T-helper 2 cell treated with Interferon-gamma antibody and Interleukin-4, amounts not matched to agents 5 μg/mL and 100 μg/mL, for 36 hours (primary cell): ENCODE measurements around the gene ELOVL1.

ENCODE experiments used
- DNase-seq: peaks from one replicate; pipeline ENCODE4 v3.0.0; 2021; ENCODE audit warnings: low spot score
- H3K27ac Mint-ChIP-seq: one replicate; pipeline ENCODE4 v1.8.0; 2021; ENCODE audit warnings: mild to moderate bottlenecking, mixed read lengths
- H3K27me3 Mint-ChIP-seq: one replicate; pipeline ENCODE4 v1.8.0; 2021; ENCODE audit warnings: low read depth, mixed read lengths
- H3K36me3 Mint-ChIP-seq: one replicate; pipeline ENCODE4 v1.8.0; 2021; ENCODE audit warnings: low read depth, mixed read lengths
- H3K4me1 Mint-ChIP-seq: one replicate; pipeline ENCODE4 v1.8.0; 2021; ENCODE audit warnings: low read depth, mixed read lengths
- H3K4me3 Mint-ChIP-seq: one replicate; pipeline ENCODE4 v1.8.0; 2022; ENCODE audit warnings: mild to moderate bottlenecking, moderate library complexity, mixed read lengths
- H3K9me3 Mint-ChIP-seq: one replicate; pipeline ENCODE4 v1.8.0; 2021; ENCODE audit warnings: mixed read lengths

The ELOVL1 gene

GRCh38 chr1:43389326-43390313 is 21.8 kb upstream of the ELOVL1 start, which contains the start of the genes MED8 and SZT2:
MED8 (minus strand) TSS chr1:43389800; CDS start chr1:43389764, 36 bp downstream.
SZT2 (plus strand) TSS chr1:43389899; CDS start chr1:43389969, 70 bp downstream.
- Mint-ChIP-seq H3K27me3 (no peaks in the 10 kb centered on the region), H3K27ac (peak within 1 kb of the TSS; percentile 92), H3K9me3 (no peaks in the 10 kb centered on the region), H3K36me3 (peaks cover 32% of the 10 kb centered on the region), H3K4me1 (peaks cover 26% of the 10 kb centered on the region), H3K4me3 (peak within 1 kb of the TSS; percentile 99)
- peak; percentile 94 for DNase-seq

- peaks cover 37% of the 10 kb centered on the region for H3K36me3 Mint-ChIP-seq
- peaks cover 26% of the 10 kb centered on the region for H3K4me1 Mint-ChIP-seq
- no peak for DNase-seq
- H3K4me3 Mint-ChIP-seq = peak overlapping the region; percentile 99
- no peaks in the 10 kb centered on the region for H3K9me3 Mint-ChIP-seq
- no peaks in the 10 kb centered on the region for H3K27me3 Mint-ChIP-seq
- peak overlapping the region; percentile 92 for H3K27ac Mint-ChIP-seq
Measured at GRCh38 chr1:43388613-43389012, 20.8 kb upstream of the ELOVL1 start.

- Mint-ChIP-seq H3K4me1 (peaks cover 26% of the 10 kb centered on the region), H3K27me3 (no peaks in the 10 kb centered on the region), H3K36me3 (peaks cover 42% of the 10 kb centered on the region), H3K9me3 (no peaks in the 10 kb centered on the region), H3K4me3 (peak overlapping the region; percentile 99), H3K27ac (peak overlapping the region; percentile 92)
- DNase-seq = no peak
Measured at GRCh38 chr1:43387976-43388599, 20.3 kb upstream of the ELOVL1 start.

GRCh38 chr1:43386676-43387075 is 18.9 kb upstream of the ELOVL1 start:
- H3K27ac Mint-ChIP-seq = no peak overlapping the region
- no peak overlapping the region for H3K4me3 Mint-ChIP-seq
- H3K36me3 Mint-ChIP-seq = peaks cover 49% of the 10 kb centered on the region

DNA sequence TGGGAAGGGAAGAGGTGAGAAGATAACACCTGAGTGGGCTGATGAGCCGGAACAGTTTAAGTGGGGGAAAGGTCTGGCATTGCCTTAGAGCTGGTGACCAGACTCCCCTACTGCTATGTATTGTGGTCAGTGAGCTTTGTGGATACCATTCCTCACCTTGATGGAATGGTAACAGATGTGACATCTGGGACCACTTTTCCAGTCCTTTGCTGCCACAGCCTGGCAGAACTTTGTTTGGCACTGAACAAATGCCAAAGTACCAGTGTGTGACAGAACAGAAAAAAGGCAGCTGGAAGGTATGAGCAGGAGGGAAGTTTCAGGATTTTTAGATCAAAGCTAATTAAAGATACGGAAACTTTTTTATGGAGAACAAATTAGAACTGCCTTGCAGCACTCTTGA is 15.6 kb upstream of the ELOVL1 start:
- Mint-ChIP-seq H3K4me1 (peaks cover 5% of the 10 kb centered on the region), H3K27me3 (no peaks in the 10 kb centered on the region), H3K9me3 (no peaks in the 10 kb centered on the region), H3K36me3 (peaks cover 56% of the 10 kb centered on the region), H3K4me3 (no peak overlapping the region), H3K27ac (no peak overlapping the region)
- no peak for DNase-seq

More at GRCh38 chr1:43386676-43387075, 18.9 kb upstream of the ELOVL1 start:
- no peak for DNase-seq
- Mint-ChIP-seq H3K27me3 (no peaks in the 10 kb centered on the region), H3K9me3 (no peaks in the 10 kb centered on the region), H3K4me1 (peaks cover 22% of the 10 kb centered on the region)

DNA sequence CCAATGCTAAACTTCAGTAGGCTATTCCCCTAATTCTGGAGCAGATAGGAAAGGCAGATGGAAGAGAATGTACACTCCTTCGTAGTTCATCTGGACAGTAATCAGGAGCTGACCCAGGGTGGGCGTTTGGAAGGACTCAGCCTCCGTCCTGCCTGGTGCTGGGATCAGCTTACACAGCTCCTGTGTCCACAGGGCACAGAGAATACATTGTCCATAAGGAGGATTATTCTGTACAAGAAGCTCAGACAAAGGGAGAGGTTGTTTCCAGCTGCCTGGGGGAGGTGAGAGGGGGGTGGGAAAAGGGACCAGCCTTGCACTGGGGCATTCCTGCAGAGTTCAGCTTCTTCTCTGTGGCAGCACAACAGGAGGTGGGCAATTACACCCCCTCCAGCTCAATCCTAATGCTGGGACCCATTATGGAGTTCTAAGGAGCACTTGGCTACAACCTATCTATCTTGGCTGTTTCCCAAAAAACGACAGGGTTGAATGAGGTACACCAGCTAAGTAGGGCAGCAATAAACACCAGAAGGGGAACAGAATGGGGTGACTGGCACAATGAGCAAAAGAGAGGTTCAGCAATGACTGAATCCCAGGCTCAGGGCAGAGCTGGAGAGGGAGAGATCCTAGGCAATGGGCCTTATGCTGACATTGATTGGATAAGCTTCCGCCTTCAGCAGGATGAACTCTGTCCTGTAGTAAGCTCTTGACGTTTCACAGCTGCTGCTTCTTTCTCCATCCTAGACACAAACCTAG is 14.4 kb upstream of the ELOVL1 start:
- DNase-seq = no peak
- H3K36me3 Mint-ChIP-seq = peaks cover 50% of the 10 kb centered on the region
- peaks cover 1% of the 10 kb centered on the region for H3K4me1 Mint-ChIP-seq
- H3K27ac Mint-ChIP-seq = no peak overlapping the region
- no peak overlapping the region for H3K4me3 Mint-ChIP-seq
- no peaks in the 10 kb centered on the region for H3K9me3 Mint-ChIP-seq
- no peaks in the 10 kb centered on the region for H3K27me3 Mint-ChIP-seq

DNA sequence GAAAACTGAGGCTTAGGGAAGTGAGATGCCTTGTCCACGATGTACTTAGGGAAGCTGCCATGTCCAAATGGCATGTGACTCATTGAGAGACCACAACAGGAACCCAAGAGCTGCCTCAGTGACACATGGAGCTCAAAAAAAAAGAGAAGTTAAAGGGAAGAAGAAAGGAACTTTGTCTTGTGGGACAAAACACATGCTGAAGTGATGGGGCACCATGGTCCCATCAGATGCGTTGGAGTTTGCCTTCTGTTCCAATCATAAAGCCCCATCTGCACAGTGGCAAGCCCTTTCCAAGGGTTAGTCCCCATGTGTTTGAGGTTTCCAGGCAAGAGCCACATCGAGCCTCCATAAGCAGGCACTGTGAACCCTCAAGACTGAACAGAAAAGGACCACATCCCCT is 13.8 kb upstream of the ELOVL1 start:
- Mint-ChIP-seq H3K4me1 (peaks cover 1% of the 10 kb centered on the region), H3K9me3 (no peaks in the 10 kb centered on the region), H3K27me3 (no peaks in the 10 kb centered on the region), H3K4me3 (no peak overlapping the region), H3K27ac (no peak overlapping the region), H3K36me3 (peaks cover 44% of the 10 kb centered on the region)
- no peak for DNase-seq

GRCh38 chr1:43379476-43379875 is 11.7 kb upstream of the ELOVL1 start:
- Mint-ChIP-seq H3K27ac (no peak overlapping the region), H3K27me3 (no peaks in the 10 kb centered on the region), H3K4me3 (no peak overlapping the region), H3K36me3 (peaks cover 30% of the 10 kb centered on the region), H3K9me3 (no peaks in the 10 kb centered on the region), H3K4me1 (peaks cover 1% of the 10 kb centered on the region)
- no peak for DNase-seq

DNA sequence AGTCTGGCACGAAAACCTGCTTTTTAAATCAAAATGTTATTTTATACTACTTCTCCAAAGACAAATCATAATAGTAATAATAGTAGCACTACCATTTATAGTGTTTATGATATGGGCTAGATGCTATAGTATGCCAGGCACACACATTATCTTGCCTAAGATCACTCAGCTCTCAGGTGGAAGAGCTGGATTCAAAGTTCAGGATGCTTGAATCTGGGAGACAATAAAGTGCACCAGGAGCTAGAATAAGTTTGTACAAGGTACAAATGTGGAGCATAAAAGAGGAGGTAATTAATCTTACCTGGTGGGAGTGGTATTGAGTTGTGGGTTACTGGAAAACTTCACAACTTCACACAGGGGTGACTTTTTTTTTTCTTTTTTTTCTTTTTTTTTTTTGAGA is 10.0 kb upstream of the ELOVL1 start:
- no peak overlapping the region for H3K27ac Mint-ChIP-seq
- no peak for DNase-seq

DNA sequence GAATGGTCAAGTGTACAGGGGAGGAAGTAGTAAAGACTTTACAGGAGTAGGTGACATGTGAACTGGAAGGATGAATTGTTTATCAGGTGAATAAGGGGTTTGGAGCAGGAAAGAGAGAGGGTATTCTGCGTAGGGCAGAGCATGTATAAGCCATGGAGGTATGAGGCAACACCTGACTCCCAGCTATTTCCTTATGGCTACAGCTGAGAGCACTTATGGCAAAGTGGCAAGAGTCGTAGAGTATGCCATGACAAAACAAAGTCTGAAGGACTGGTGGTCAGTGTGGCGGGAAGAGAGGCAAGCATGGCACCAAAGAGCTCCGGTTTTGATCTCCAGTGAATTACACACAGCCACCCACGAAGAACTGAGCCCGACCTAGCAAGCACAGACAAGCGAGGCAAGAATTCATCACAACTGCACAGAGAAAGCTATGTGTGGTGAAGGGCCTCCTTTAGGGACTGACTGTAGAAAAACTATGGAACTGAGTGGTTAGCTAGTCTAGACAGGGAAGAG is 9.0 kb upstream of the ELOVL1 start:
- peaks cover 15% of the 10 kb centered on the region for H3K36me3 Mint-ChIP-seq
- no peak overlapping the region for H3K4me3 Mint-ChIP-seq

More for the DNA sequence above, 10.0 kb upstream of the ELOVL1 start:
- peaks cover 1% of the 10 kb centered on the region for H3K4me1 Mint-ChIP-seq
- peaks cover 18% of the 10 kb centered on the region for H3K36me3 Mint-ChIP-seq
- H3K4me3 Mint-ChIP-seq = no peak overlapping the region
- no peaks in the 10 kb centered on the region for H3K9me3 Mint-ChIP-seq
- H3K27me3 Mint-ChIP-seq = no peaks in the 10 kb centered on the region

GRCh38 chr1:43373066-43373940 is 5.5 kb upstream of the ELOVL1 start:
- Mint-ChIP-seq H3K4me1 (peaks cover 11% of the 10 kb centered on the region), H3K27me3 (no peaks in the 10 kb centered on the region), H3K36me3 (peaks cover 7% of the 10 kb centered on the region), H3K27ac (no peak overlapping the region), H3K4me3 (no peak overlapping the region), H3K9me3 (no peaks in the 10 kb centered on the region)
- no peak for DNase-seq

More for the DNA sequence above, 9.0 kb upstream of the ELOVL1 start:
- H3K27ac Mint-ChIP-seq = no peak overlapping the region
- H3K27me3 Mint-ChIP-seq = no peaks in the 10 kb centered on the region
- H3K4me1 Mint-ChIP-seq = peaks cover 1% of the 10 kb centered on the region
- DNase-seq = no peak
- H3K9me3 Mint-ChIP-seq = no peaks in the 10 kb centered on the region

GRCh38 chr1:43372172-43372571 is 4.4 kb upstream of the ELOVL1 start:
- no peaks in the 10 kb centered on the region for H3K9me3 Mint-ChIP-seq
- H3K27ac Mint-ChIP-seq = no peak overlapping the region
- H3K27me3 Mint-ChIP-seq = no peaks in the 10 kb centered on the region
- H3K36me3 Mint-ChIP-seq = peaks cover 11% of the 10 kb centered on the region
- DNase-seq = no peak
- no peak overlapping the region for H3K4me3 Mint-ChIP-seq
- H3K4me1 Mint-ChIP-seq = peaks cover 13% of the 10 kb centered on the region

DNA sequence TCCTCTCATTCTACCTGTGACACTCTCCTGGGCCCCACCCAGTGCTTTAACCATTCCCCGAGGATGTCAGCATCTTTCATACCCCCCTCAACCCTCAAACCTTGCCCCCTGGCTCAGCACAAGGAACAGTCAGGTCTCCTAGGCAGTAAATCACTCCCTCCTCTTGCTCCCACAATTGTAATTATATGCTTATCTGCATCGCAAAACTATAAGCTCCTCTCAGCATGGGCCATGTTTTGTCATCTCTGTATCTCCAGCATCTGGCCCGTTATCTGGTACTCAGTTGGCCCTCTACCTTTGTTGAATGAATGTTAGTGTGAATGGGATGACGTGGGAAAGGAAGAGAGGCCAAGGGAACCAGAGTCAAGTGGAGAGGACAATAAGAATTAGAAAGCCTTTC is 2.8 kb upstream of the ELOVL1 start:
- H3K27me3 Mint-ChIP-seq = no peaks in the 10 kb centered on the region
- H3K4me1 Mint-ChIP-seq = peaks cover 20% of the 10 kb centered on the region
- H3K4me3 Mint-ChIP-seq = peak overlapping the region; percentile 49
- no peak for DNase-seq
- no peaks in the 10 kb centered on the region for H3K9me3 Mint-ChIP-seq
- H3K27ac Mint-ChIP-seq = peak overlapping the region; percentile 51
- peaks cover 19% of the 10 kb centered on the region for H3K36me3 Mint-ChIP-seq
